Left lobe of liver (tissue), 2 donors: Measurements from ENCODE around the gene TRAPPC11. TPM values are rescaled to one million over a fixed set of nuclear protein-coding genes. Genes with fewer than 3 reads are reported as not detected.

Experiments
- ATAC-seq: fragments of 200-7000 bp; cut with Tn5 transposase; one replicate; pipeline ENCODE4 v1.9.1; 2020; ENCODE audit warnings: mild to moderate bottlenecking, moderate library complexity
- DNase-seq: peaks from one replicate; pipeline ENCODE4 v3.0.0-alpha.2; 2020; ENCODE audit warnings: low spot score
- total RNA-seq: library from RNA; stranded (reverse); gene quantifications from one replicate; pipeline ENCODE4 v1.2.1, GENCODE V29; 2021
- donor health status: DM: no; HTN: no; CAD: no; lungs with moderate emphysema.
- donor health status: DM: no; HTN: yes; CAD: no.

Gene TRAPPC11
- total RNA-seq, 1 donor from 2014 or later = 15.6 TPM

DNA sequence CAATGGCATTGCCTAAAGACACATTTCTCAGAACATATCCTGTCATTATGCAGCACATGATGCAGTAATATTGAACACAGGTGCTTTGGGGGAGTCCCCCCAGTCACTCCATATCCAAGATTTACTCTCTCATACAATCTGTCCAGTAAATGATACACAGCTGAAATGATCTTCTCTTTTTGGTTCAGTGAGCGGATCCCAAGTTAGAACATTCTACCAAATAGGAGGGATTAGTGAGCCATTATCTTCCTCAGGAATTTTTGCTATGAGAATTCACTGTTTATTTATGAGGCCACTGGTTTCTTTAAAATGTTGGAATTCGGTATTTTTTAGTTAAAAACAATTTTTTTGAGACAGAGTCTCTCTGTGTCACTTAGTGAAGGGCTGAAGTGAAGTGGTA is 96.5 kb downstream of the TRAPPC11 start:
- ATAC-seq (no peak), DNase-seq (no peak)

DNA sequence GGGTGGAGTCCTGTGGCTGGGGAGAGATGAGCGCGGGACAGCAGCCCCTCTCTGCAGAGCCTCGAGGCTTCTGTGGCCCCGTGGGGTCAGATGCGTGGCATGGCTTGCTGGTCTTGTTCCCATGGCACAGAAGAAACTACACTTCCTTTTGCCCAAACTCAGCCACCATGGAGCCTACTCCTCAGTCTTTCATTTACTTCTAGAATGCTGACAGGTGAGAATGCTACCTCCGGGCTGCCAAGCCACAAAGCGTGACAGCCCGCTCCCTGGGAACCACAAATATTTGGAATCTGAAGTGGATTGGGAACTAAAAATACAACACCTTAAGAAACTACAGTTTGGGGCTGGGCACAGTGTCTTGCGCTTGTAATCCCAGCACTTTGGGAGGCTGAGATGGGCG is 98.0 kb downstream of the TRAPPC11 start:
- DNase-seq = no peak
- no peak for ATAC-seq

DNA sequence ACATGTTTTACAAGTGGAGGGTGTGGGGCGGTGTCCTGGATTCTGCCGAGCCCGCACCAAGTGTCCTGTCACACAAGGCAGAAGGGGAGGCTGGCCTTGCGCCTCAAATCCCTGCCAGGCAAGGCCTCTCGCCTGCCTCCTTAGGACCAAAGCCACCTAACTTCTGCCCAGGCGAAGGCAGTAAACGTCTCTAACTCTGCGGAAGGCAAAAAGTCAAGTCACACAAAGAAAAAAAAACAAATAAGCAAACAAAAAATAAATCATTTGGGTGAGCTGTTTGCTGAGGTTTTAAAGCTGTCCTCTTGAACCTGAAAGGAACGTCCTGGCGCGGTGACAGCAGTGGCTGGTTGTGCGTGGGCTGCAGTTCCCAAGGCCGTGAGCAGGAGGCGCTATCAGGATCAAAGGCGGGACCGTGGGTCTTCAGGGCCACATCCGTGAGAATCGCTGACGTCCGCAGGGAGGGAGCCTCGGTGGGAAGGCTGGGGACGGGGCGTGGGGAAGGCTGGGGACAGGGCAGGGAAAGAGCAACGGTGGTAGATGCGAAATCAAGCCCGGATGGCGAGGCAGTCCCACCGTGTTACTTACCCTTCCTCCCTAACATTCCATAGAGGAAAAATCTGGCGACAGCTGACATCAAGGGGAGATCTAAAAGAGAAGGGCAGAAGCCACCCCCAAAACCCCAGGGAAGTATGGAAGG is 99.1 kb downstream of the TRAPPC11 start:
- peak; percentile 50 for ATAC-seq
- no peak for DNase-seq

DNA sequence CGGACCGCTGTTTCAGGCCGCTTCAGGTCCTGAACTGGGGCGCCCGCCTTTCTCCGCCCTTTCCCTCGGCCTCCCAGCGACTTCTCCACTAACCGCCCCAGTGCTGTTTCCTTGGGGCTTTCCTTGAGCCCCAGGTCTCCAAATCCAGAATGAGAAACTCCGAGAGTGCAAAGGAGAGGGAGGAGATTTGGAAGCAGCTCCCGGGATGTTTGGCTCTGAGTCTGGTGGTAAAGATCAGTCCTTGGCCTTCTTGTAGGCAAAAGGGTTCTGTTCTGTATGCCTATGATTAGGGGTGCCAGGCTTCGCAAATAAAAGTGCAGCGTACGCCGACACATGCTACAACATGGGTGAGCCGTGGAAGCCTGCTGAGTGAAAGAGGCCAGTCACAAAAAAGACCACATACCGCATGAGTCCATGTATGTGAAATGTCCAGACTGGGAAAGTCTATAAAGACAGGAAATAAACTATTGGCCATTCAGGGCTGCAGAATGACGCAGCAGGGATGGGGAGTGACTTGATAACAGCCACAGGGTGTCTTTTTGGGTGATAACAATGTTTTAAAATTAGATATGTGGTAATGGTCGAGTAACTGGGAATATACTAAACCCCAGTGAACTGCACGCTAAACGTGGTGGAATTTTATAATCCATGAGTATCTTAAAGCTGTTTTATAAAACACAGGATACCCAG is 99.8 kb downstream of the TRAPPC11 start:
- no peak for ATAC-seq
- DNase-seq = no peak

DNA sequence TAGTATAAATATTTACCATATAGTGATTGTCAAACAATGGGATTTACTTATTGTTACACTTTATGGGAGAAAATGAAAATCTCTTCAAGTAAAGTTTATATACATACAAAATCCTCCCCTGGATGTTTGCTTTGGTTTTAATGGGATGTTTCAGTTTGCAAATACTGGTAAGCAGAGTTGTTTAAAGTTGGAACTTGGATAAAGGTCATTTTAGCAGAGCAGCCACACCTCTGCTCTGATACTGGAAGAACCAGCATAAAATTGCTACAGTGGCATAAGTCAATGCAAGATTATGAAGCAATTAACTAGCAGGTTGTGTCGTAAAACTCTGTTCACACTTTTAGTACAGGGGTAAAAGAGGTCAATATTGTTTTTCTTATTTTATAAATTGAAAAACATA is 101.2 kb downstream of the TRAPPC11 start:
- peak; percentile 70 for ATAC-seq

More for the DNA sequence above, 101.2 kb downstream of the TRAPPC11 start:
- no peak for DNase-seq

Other genes with a start within 250 kb of the TRAPPC11 start
- 6.8 TPM for gene CDKN2AIP, start 214.7 kb upstream of the TRAPPC11 start, total RNA-seq
- 5.0 TPM for gene ING2, start 154.2 kb upstream of the TRAPPC11 start, total RNA-seq
- gene RWDD4, start 108 bp upstream of the TRAPPC11 start, total RNA-seq = 7.9 TPM
- 3.8 TPM for gene STOX2, start 246.0 kb downstream of the TRAPPC11 start, total RNA-seq